ENCODE results near the gene PSEN1. TPM values are rescaled to one million over a fixed set of nuclear protein-coding genes. Genes with fewer than 3 reads are reported as not detected.

The PSEN1 gene
- total RNA-seq, 1 experiment from 2014 or later: 68.3 TPM

DNA sequence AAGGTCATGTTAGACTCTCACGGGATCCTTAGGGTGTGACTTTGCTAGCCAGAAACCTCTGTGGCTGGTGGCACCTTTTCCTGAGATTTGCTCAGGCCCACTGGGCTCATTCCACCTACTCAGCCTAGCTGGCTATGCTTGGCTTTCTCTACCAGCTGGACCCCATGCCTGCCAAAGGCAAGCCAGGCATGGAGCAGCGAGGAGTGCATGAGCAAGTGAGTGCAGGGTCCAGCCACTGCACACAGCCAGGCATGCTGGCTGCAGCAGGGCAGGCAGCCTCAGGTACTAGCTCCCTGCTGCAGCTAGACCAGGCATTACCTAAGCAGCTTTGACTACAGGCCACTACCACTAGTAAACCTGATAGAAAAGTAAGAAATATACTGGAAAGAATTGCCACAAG is 71.3 kb downstream of the PSEN1 start:
- DNase-seq: no peak
- Mint-ChIP-seq H3K9me3 (ENCODE audit: low read depth, unreplicated experiment) (no peaks in the 10 kb centered on the region), H3K4me3 (ENCODE audit: low read depth, unreplicated experiment) (no peak overlapping the region), H3K36me3 (ENCODE audit: insufficient read depth, unreplicated experiment) (peaks cover 14% of the 10 kb centered on the region), H3K4me1 (ENCODE audit: low read depth, unreplicated experiment) (no peaks in the 10 kb centered on the region), H3K27me3 (ENCODE audit: unreplicated experiment) (no peaks in the 10 kb centered on the region), H3K27ac (ENCODE audit: unreplicated experiment) (no peak overlapping the region)
- no TSS peak for BruUV-seq (replicated peaks)
- intact Hi-C loops (cut with micrococcal nuclease; ENCODE audit: unreplicated experiment): no loop called here
- CTCF ChIA-PET: no interaction called here
- TF ChIP-seq, protein P1, sequence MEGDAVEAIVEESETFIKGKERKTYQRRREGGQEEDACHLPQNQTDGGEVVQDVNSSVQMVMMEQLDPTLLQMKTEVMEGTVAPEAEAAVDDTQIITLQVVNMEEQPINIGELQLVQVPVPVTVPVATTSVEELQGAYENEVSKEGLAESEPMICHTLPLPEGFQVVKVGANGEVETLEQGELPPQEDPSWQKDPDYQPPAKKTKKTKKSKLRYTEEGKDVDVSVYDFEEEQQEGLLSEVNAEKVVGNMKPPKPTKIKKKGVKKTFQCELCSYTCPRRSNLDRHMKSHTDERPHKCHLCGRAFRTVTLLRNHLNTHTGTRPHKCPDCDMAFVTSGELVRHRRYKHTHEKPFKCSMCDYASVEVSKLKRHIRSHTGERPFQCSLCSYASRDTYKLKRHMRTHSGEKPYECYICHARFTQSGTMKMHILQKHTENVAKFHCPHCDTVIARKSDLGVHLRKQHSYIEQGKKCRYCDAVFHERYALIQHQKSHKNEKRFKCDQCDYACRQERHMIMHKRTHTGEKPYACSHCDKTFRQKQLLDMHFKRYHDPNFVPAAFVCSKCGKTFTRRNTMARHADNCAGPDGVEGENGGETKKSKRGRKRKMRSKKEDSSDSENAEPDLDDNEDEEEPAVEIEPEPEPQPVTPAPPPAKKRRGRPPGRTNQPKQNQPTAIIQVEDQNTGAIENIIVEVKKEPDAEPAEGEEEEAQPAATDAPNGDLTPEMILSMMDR (IDR thresholded peaks at IDR 0.05; ENCODE audit: unreplicated experiment): no peak

DNA sequence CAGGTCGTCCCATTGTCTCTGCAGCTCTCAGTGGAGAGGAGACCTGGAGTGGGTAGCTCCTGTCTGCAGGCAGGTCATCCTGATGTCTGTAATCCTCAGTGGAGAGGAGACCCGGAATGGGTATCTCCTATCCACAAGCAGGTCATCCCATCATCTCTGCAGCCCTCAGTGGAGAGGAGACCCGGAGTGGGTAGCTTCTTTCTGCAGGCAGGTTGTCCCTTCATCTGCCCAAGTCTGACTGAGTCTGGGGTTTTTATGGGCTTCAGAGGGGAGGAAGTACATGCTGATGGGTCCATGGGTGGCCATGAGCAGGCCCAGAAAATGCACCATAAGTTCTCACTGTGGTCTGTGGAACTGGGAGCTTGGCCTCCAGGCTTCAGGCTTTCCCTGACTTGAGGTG is 72.1 kb downstream of the PSEN1 start:
- no peaks in the 10 kb centered on the region for H3K9me3 Mint-ChIP-seq (ENCODE audit: low read depth, unreplicated experiment)
- BruUV-seq (replicated peaks): no TSS peak
- H3K36me3 Mint-ChIP-seq (ENCODE audit: insufficient read depth, unreplicated experiment): peaks cover 14% of the 10 kb centered on the region
- intact Hi-C loops (cut with micrococcal nuclease; ENCODE audit: unreplicated experiment): no loop called here
- H3K4me1 Mint-ChIP-seq (ENCODE audit: low read depth, unreplicated experiment): no peaks in the 10 kb centered on the region
- TF ChIP-seq, protein P1 (IDR thresholded peaks at IDR 0.05; ENCODE audit: unreplicated experiment): no peak
- CTCF ChIA-PET: no interaction called here
- H3K4me3 Mint-ChIP-seq (ENCODE audit: low read depth, unreplicated experiment): no peak overlapping the region
- DNase-seq: no peak
- H3K27ac Mint-ChIP-seq (ENCODE audit: unreplicated experiment): no peak overlapping the region
- no peaks in the 10 kb centered on the region for H3K27me3 Mint-ChIP-seq (ENCODE audit: unreplicated experiment)

DNA sequence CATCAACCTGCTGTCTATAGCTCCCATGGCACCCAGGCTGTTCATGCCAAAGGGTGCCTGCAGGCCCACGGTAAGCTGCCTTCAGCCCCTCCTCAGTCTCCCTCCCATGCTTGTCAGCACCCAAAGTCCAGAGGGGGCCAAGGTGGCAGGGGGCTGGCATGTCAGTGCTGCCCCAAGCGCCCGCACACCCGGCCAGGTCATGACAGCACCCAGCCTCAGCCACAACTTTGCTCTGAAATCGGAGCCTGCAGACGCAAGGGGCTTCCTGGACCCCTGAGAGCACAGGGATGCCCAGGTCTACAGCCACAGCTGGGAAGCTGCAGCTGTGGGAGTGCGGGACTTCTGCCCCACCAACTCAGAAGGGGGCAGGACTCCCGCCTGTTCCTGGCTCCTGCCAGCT is 72.5 kb downstream of the PSEN1 start:
- TF ChIP-seq, protein P1 (IDR thresholded peaks at IDR 0.05; ENCODE audit: unreplicated experiment): no peak
- Mint-ChIP-seq H3K4me1 (ENCODE audit: low read depth, unreplicated experiment) (no peaks in the 10 kb centered on the region), H3K9me3 (ENCODE audit: low read depth, unreplicated experiment) (no peaks in the 10 kb centered on the region), H3K27ac (ENCODE audit: unreplicated experiment) (no peak overlapping the region), H3K4me3 (ENCODE audit: low read depth, unreplicated experiment) (no peak overlapping the region), H3K27me3 (ENCODE audit: unreplicated experiment) (no peaks in the 10 kb centered on the region), H3K36me3 (ENCODE audit: insufficient read depth, unreplicated experiment) (peaks cover 14% of the 10 kb centered on the region)
- intact Hi-C loops (cut with micrococcal nuclease; ENCODE audit: unreplicated experiment): no loop called here
- DNase-seq: no peak
- CTCF ChIA-PET: no interaction called here
- no TSS peak for BruUV-seq (replicated peaks)

DNA sequence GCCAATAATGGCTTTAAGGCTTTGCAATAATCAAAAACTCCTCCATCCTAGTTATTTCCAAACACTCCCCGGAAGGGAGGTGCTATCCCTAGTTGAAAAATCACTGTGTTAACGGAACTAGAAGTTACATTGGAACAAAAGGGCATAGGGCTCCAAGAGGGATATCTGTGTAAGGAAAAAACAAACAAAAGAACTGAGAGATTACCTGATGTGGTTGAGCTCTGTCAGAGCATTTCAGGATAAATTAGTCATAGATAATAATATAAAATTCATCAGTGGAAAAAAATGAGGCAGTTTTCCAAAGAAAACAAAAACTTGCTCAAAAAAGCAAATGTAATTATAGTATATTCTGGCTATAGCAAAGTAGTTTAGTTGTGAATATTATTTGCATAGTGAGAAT is 73.6 kb downstream of the PSEN1 start:
- H3K27ac Mint-ChIP-seq (ENCODE audit: unreplicated experiment): no peak overlapping the region
- CTCF ChIA-PET: no interaction called here

More for the DNA sequence above, 73.6 kb downstream of the PSEN1 start:
- no peak for DNase-seq
- Mint-ChIP-seq H3K9me3 (ENCODE audit: low read depth, unreplicated experiment) (no peaks in the 10 kb centered on the region), H3K4me3 (ENCODE audit: low read depth, unreplicated experiment) (no peak overlapping the region), H3K27me3 (ENCODE audit: unreplicated experiment) (no peaks in the 10 kb centered on the region), H3K4me1 (ENCODE audit: low read depth, unreplicated experiment) (no peaks in the 10 kb centered on the region), H3K36me3 (ENCODE audit: insufficient read depth, unreplicated experiment) (peaks cover 14% of the 10 kb centered on the region)
- no TSS peak for BruUV-seq (replicated peaks)
- TF ChIP-seq, protein P1 (IDR thresholded peaks at IDR 0.05; ENCODE audit: unreplicated experiment): no peak
- intact Hi-C loops (cut with micrococcal nuclease; ENCODE audit: unreplicated experiment): no loop called here

Data from Calu3 (cell line).